Gastrocnemius medialis (tissue), 4 donors: ENCODE results near the gene VWA1. TPM values are rescaled to one million over a fixed set of nuclear protein-coding genes. Genes with fewer than 3 reads are reported as not detected.
"Not testable (repeated sequence)": the region's sequence is repeated elsewhere in the genome, so short reads cannot be mapped to it uniquely, and the experiment has no call there.

ENCODE experiments used
- ATAC-seq, 2 donors: fragments of 150-250 bp; one replicate each; pipeline ENCODE4 v1.9.1; 2016
- DNase-seq, 2 donors: peaks; one replicate each; pipeline ENCODE4 v3.0.0-alpha.2; 2019
- H3K27ac ChIP-seq, 4 donors: fragments of 200-600 bp; sonication (generic); 1 replicate in 1 of 4; 2 replicates in 3 of 4; pipeline ENCODE4 v1.5.1; 2016 to 2018; ENCODE audit warnings: mild to moderate bottlenecking in 2 of 4, moderate library complexity in 1 of 4
- H3K27me3 ChIP-seq, 3 donors: fragments of 200-600 bp; sonication (generic) in 2 of 3; 1 replicate in 1 of 3; 2 replicates in 2 of 3; pipeline versions ENCODE4 v1.5.1 to v1.6.0; 2016 to 2019; ENCODE audit warnings: mild to moderate bottlenecking in 1 of 3, moderate library complexity in 1 of 3
- H3K36me3 ChIP-seq, 2 donors: fragments of 200-600 bp; sonication (generic) in 1 of 2; one replicate each; pipeline ENCODE4 v1.5.1; 2017 to 2018
- H3K4me1 ChIP-seq, 2 donors: fragments of 200-600 bp; sonication (generic) in 1 of 2; one replicate each; pipeline ENCODE4 v1.5.1; 2016 to 2017; ENCODE audit warnings: mild to moderate bottlenecking in 2 of 2
- H3K4me3 ChIP-seq, 4 donors: fragments of 200-600 bp; sonication (generic) in 3 of 4; 1 replicate in 1 of 4; 2 replicates in 3 of 4; pipeline ENCODE4 v1.5.1; 2016 to 2019; ENCODE audit warnings: mild to moderate bottlenecking in 2 of 4
- H3K9me3 ChIP-seq, 3 donors: fragments of 200-600 bp; sonication (generic) in 2 of 3; 1 replicate in 1 of 3; 2 replicates in 2 of 3; pipeline ENCODE4 v1.5.1; 2016 to 2019
- POLR2A ChIP-seq, 2 donors: fragments of 450-650 bp; IDR thresholded peaks; one replicate each; pipeline ENCODE4 v1.6.1; 2017; ENCODE audit warnings: antibody characterized with exemption in 2 of 2, mild to moderate bottlenecking in 2 of 2, moderate library complexity in 2 of 2
- in situ Hi-C, 4 donors: fragments of 200-750 bp; cut with MboI; loops; one replicate each; pipeline versions ENCODE4 v1.15.0 to v1.8.0; 2017; ENCODE audit warnings: low sequenced_read_pairs in 4 of 4
- intact Hi-C: fragments of 100-400 bp; cut with DNase I; formaldehyde crosslinking; loops from one replicate; pipeline ENCODE4 v1.15.1; 2023; ENCODE audit warnings: low total_unique reads
- total RNA-seq, 4 donors: library from RNA; depleted of rRNA; stranded (reverse); fragments of >200 nt; gene quantifications; one replicate each; pipeline versions ENCODE4 v1.1.0 to v1.2.3, GENCODE V29; 2016
- TF ChIP-seq, protein P1 (sequence below), 5 experiments: fragments of 450-650 bp in 3 of 5; fragments of 200-600 bp in 2 of 5; sonication (generic) in 2 of 5; IDR thresholded peaks in 4 of 5; conservative IDR thresholded peaks in 1 of 5; 1 replicate in 4 of 5; 2 replicates in 1 of 5; pipeline ENCODE4 v1.5.1; 2016 to 2019; ENCODE audit warnings: antibody characterized with exemption in 5 of 5, mild to moderate bottlenecking in 3 of 5, moderate library complexity in 3 of 5

Gene VWA1
- total RNA-seq, 4 donors from 2014 or later = 2.1 to 8.3 (median 6.0) TPM

DNA sequence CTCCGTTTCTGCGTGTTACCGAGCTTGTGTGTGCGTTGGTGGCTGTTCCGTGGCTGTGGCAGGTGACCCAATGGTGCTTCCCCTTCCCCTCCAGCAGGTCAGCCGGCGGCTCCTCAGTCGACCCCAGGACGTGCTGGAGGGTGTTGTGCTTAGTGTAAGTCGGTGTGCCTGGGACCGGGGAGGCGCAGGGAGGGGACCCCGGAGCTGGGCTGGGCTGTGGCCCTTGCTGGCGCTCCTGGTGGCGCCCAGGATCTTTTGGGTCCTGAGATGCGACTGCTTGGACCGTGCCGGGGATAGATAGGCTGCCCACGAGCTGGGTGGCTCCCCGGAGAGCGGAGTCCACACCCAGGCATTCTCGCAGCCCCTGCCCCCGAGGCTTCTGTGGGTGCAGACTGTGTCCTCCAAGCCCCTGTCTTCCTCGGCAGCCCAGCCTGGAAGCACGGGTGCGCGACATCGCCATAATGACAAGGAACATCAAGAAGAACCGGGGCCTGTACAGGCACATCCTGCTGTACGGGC is 19.9 kb downstream of the VWA1 start:
- TF ChIP-seq, protein P1, sequence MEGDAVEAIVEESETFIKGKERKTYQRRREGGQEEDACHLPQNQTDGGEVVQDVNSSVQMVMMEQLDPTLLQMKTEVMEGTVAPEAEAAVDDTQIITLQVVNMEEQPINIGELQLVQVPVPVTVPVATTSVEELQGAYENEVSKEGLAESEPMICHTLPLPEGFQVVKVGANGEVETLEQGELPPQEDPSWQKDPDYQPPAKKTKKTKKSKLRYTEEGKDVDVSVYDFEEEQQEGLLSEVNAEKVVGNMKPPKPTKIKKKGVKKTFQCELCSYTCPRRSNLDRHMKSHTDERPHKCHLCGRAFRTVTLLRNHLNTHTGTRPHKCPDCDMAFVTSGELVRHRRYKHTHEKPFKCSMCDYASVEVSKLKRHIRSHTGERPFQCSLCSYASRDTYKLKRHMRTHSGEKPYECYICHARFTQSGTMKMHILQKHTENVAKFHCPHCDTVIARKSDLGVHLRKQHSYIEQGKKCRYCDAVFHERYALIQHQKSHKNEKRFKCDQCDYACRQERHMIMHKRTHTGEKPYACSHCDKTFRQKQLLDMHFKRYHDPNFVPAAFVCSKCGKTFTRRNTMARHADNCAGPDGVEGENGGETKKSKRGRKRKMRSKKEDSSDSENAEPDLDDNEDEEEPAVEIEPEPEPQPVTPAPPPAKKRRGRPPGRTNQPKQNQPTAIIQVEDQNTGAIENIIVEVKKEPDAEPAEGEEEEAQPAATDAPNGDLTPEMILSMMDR (IDR thresholded peaks at IDR 0.05 in 4 of 5, conservative IDR thresholded peaks at IDR 0.05 in 1 of 5) = no peak
- TF ChIP-seq POLR2A (IDR thresholded peaks at IDR 0.05) = no peak
- no peaks in the 10 kb centered on the region for H3K4me1 ChIP-seq
- in situ Hi-C loops (no loop called here), intact Hi-C loops (no loop called here)
- DNase-seq (no peak), ATAC-seq (no peak)
- no peak overlapping the region for H3K27ac ChIP-seq
- no peaks in the 10 kb centered on the region for H3K36me3 ChIP-seq
- no peak overlapping the region for H3K4me3 ChIP-seq
- H3K9me3 ChIP-seq = no peaks in the 10 kb centered on the region
- no peaks in the 10 kb centered on the region for H3K27me3 ChIP-seq

DNA sequence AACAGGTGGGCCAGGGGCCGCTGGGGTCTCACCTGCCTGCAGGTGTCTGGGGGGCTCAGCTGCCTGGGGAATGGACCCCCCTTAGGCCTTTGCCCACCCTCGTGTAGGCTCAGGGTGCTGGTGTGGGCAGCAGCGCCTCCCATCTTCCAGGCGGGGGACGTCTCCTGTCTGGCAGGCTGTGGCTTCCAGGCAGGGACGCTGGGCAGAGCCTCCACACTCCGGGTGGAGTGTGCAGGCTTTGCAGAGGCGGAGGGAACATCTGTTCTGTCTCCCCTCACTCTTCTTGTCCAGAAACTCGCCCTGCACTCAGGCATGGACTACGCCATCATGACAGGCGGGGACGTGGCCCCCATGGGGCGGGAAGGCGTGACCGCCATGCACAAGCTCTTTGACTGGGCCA is 20.4 kb downstream of the VWA1 start:
- in situ Hi-C loops, H3K4me3 ChIP-seq, DNase-seq, intact Hi-C loops, H3K27ac ChIP-seq, ATAC-seq, H3K27me3 ChIP-seq, H3K4me1 ChIP-seq, H3K9me3 ChIP-seq, H3K36me3 ChIP-seq: not testable (repeated sequence)

DNA sequence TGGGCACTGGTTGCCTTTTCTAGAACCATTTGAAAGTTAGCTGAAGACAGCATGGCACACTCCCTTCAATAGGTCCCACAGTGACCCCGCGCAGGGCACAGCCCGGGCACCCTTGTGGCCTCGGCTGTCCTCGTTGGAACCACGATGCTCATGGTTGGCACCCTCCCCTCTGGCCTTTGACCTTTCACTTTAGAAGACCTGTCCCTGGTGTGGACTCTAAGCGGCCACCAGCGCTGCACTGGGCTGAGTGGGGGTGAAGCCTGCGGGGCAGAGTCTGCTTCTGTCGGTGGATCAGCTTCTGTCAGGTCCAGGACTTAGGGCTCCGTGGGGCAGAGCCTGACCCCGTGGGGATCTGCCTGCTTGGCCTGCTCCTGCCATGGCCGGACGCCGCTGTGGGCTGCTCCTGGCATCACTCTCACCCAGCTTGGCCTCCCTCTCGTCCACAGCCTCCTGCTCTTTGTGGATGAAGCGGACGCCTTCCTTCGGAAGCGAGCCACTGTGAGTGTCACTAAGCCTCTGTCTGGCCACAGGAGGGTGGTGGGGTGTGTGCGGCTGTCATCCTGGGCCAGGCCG is 21.3 kb downstream of the VWA1 start:
- ATAC-seq, H3K36me3 ChIP-seq, H3K27ac ChIP-seq, H3K9me3 ChIP-seq, DNase-seq, H3K27me3 ChIP-seq, intact Hi-C loops, H3K4me1 ChIP-seq, H3K4me3 ChIP-seq, in situ Hi-C loops: not testable (repeated sequence)

DNA sequence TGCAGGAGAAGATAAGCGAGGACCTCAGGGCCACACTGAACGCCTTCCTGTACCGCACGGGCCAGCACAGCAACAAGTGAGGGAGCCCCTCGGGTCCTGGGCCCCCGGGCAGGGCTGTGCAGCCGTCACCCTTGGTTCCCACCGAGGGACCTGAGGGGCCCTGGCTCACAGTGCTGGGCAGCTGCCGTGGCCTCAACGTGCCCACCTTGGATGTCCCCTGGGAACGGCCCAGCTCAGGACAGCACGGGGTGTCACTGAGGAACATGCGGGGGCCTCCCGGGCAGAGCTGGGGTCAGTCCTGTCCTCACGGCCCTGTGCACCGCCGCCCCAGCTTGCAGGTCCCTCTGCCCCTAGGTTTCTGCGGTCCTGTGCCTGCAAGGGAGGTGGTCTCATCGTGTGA is 23.7 kb downstream of the VWA1 start:
- H3K4me1 ChIP-seq, H3K36me3 ChIP-seq, H3K27me3 ChIP-seq, ATAC-seq, H3K4me3 ChIP-seq, DNase-seq, in situ Hi-C loops, H3K27ac ChIP-seq, intact Hi-C loops, H3K9me3 ChIP-seq: not testable (repeated sequence)

DNA sequence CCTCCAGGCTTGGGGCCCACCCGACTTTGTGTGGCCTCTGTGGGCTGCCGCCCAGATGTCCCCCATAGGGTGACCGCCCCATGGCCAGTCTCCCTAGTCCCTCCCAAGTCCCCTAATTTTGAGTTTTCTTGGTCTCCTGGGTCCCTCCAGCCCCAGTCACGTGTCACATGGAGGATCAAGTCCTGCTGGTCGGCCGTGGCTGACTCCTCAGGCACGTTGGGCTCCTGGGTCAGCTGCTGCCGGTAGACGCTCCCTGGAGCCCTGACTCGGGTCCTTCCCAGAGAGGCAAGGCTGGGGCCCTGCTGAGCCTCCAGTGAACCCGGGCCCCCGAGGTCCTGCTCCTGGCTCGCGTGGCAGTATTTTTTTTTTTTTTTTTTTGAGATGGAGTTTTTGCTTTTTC is 24.2 kb downstream of the VWA1 start:
- ATAC-seq, H3K36me3 ChIP-seq, in situ Hi-C loops, H3K9me3 ChIP-seq, H3K4me1 ChIP-seq, H3K27me3 ChIP-seq, H3K27ac ChIP-seq, intact Hi-C loops, DNase-seq, H3K4me3 ChIP-seq: not testable (repeated sequence)

DNA sequence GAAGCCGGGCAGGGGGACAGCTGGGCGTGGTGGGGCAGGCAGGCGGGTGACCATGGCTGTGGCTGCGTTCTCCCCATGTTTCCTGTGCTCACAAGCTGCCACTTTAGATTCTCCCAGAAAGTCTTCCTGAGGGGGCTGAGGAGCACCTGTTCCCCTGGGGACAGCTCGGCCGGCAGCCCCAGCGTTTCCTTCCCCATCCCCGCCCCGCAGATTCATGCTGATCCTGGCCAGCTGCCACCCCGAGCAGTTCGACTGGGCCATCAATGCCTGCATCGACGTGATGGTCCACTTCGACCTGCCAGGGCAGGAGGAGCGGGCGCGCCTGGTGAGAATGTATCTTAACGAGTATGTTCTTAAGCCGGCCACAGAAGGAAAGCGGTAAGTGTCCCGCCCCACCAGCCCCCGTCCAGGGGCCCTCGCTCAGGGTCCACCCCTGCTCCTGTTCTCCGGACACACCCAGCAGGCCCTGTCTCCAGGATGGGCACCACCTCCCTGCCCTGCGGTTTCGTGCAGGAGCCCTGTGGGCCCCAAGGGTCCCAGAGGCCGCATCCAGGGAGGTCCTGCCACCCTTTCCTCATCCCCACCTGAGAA is 25.1 kb downstream of the VWA1 start:
- no peak for ATAC-seq
- Histone ChIP-seq H3K4me3 (no peak overlapping the region), H3K27me3 (no peaks in the 10 kb centered on the region), H3K36me3 (no peaks in the 10 kb centered on the region), H3K9me3 (no peaks in the 10 kb centered on the region), H3K4me1 (no peaks in the 10 kb centered on the region), H3K27ac (no peak overlapping the region)
- TF ChIP-seq, protein P1 (IDR thresholded peaks at IDR 0.05 in 4 of 5, conservative IDR thresholded peaks at IDR 0.05 in 1 of 5) = no peak
- TF ChIP-seq POLR2A (IDR thresholded peaks at IDR 0.05) = no peak
- no peak for DNase-seq
- intact Hi-C loops (no loop called here), in situ Hi-C loops (no loop called here)
